SU-DHL-6 (cell line): ENCODE measurements around the gene IGFL2.

Source experiments
- EZH2phosphoT487 ChIP-seq: fragments of 200-600 bp; sonication (generic), shearing (Covaris generic); conservative IDR thresholded peaks from 2 replicates; pipeline ENCODE4 v1.6.1; 2018; ENCODE audit warnings: mild to moderate bottlenecking, antibody characterized with exemption, low read length, moderate library complexity, mixed read lengths
- TF ChIP-seq, protein P1 (sequence below): fragments of 200-600 bp; sonication (generic); IDR thresholded peaks from one replicate; pipeline ENCODE4 v1.5.1; 2017; ENCODE audit warnings: antibody characterized with exemption, mild to moderate bottlenecking, low read length, moderate library complexity; ENCODE audit not compliant: insufficient read depth, poor library complexity, severe bottlenecking

DNA sequence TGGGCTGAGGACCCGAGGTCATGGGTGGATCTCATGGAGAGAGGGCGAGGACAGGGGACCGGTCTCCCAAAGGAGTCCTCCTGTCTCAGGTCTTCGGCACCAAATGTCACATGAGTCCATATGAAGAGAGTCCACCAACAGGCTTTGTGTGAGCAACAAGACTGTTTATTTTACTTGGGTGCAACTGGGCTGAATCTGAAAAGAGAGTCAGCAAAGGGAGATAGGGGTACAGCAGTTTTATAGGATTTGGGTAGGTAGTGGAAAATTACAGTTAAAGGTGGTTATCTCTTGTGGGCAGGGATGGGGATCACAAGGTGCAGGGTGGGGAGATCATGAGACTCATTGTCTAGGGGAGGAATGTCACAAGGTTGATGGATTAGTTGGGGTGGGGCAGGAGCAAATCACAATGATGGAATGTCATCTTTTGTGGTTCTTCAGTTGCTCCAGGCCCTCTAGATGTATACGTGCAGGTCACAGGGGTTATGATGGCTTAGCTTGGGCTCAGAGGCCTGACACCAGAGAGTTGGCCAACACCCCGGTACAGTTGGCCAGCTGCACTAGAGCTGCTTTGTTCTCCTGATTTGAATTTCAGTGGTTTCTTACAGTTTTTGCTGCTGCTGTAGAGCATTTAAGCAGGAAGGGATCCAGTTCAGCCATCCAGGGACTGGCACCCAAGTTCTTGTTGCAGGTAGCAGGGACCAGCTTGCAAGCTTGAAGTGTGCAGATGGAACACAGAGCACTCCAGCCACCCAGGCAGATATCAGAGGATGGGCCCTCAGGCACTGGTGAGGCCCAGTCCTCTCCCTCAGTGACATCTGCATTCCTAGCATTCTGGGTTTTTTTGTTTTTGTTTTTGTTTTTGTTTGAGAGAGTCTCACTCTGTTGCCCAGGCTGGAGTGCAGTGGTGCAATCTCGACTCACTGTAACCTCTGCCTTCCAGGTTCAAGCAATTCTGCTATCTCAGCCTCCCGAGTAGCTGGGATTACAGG, 55.1 kb downstream of the IGFL2 start:
- TF ChIP-seq, protein P1, sequence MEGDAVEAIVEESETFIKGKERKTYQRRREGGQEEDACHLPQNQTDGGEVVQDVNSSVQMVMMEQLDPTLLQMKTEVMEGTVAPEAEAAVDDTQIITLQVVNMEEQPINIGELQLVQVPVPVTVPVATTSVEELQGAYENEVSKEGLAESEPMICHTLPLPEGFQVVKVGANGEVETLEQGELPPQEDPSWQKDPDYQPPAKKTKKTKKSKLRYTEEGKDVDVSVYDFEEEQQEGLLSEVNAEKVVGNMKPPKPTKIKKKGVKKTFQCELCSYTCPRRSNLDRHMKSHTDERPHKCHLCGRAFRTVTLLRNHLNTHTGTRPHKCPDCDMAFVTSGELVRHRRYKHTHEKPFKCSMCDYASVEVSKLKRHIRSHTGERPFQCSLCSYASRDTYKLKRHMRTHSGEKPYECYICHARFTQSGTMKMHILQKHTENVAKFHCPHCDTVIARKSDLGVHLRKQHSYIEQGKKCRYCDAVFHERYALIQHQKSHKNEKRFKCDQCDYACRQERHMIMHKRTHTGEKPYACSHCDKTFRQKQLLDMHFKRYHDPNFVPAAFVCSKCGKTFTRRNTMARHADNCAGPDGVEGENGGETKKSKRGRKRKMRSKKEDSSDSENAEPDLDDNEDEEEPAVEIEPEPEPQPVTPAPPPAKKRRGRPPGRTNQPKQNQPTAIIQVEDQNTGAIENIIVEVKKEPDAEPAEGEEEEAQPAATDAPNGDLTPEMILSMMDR: no peak
- TF ChIP-seq EZH2phosphoT487: no peak
